Hepatocyte (in vitro differentiated cells): ENCODE data around the gene RNF169. TPM values are rescaled to one million over a fixed set of nuclear protein-coding genes. Genes with fewer than 3 reads are reported as not detected.

Source experiments
- DNase-seq: peaks from one replicate; pipeline ENCODE4 v3.0.0-alpha.2; 2016; ENCODE audit warnings: low spot score
- H2AFZ ChIP-seq: fragments of 200-600 bp; sonication (generic); 2 replicates; pipeline ENCODE4 v1.6.0; 2016; ENCODE audit warnings: antibody characterized with exemption, mild to moderate bottlenecking
- H3K27ac ChIP-seq: fragments of 200-600 bp; sonication (generic); 2 replicates; pipeline ENCODE4 v1.5.1; 2016; ENCODE audit warnings: mild to moderate bottlenecking
- H3K27me3 ChIP-seq: fragments of 200-600 bp; sonication (generic); 2 replicates; pipeline ENCODE4 v1.6.1; 2016
- H3K36me3 ChIP-seq: fragments of 200-600 bp; sonication (generic); replicated peaks from 2 replicates; pipeline ENCODE4 v1.5.1; 2016; ENCODE audit warnings: low read depth; ENCODE audit not compliant: insufficient read depth
- H3K4me1 ChIP-seq: fragments of 200-600 bp; sonication (generic); 2 replicates; pipeline ENCODE4 v1.5.1; 2016; ENCODE audit warnings: mild to moderate bottlenecking, moderate library complexity; ENCODE audit not compliant: insufficient read depth
- H3K4me2 ChIP-seq: fragments of 200-600 bp; sonication (generic); 2 replicates; pipeline ENCODE4 v1.6.0; 2016
- H3K4me3 ChIP-seq: fragments of 200-600 bp; sonication (generic); 2 replicates; pipeline ENCODE4 v1.5.1; 2016; ENCODE audit warnings: mild to moderate bottlenecking
- H3K79me2 ChIP-seq: fragments of 200-600 bp; sonication (generic); 2 replicates; pipeline ENCODE4 v1.6.0; 2017; ENCODE audit warnings: mild to moderate bottlenecking
- H3K9me2 ChIP-seq: fragments of 200-600 bp; sonication (generic); replicated peaks from 2 replicates; pipeline ENCODE4 v1.6.0; 2017; ENCODE audit warnings: mild to moderate bottlenecking; ENCODE audit not compliant: insufficient read depth
- H3K9me3 ChIP-seq: fragments of 200-600 bp; sonication (generic); 2 replicates; pipeline ENCODE4 v1.5.1; 2016; ENCODE audit warnings: low read depth, mild to moderate bottlenecking
- H4K20me1 ChIP-seq: fragments of 200-600 bp; sonication (generic); 2 replicates; pipeline ENCODE4 v1.6.0; 2016; ENCODE audit warnings: mild to moderate bottlenecking; ENCODE audit not compliant: insufficient read depth, poor library complexity, severe bottlenecking
- EZH2 ChIP-seq: fragments of 200-600 bp; sonication (generic); IDR thresholded peaks from 2 replicates; pipeline ENCODE4 v1.6.1; 2016; ENCODE audit warnings: antibody characterized with exemption, mild to moderate bottlenecking, borderline replicate concordance
- EZH2phosphoT487 ChIP-seq: fragments of 200-600 bp; sonication (generic); IDR thresholded peaks from one replicate; pipeline ENCODE4 v1.6.1; 2018; ENCODE audit warnings: antibody characterized with exemption, mild to moderate bottlenecking, low read depth, moderate library complexity; ENCODE audit not compliant: unreplicated experiment, severe bottlenecking
- WGBS: methylation state at CpG from one replicate; pipeline ENCODE4 v1.1.6; 2016; ENCODE audit warnings: low lambda C conversion rate; ENCODE audit errors: missing lambda C conversion rate; 5-methylcytosine and 5-hydroxymethylcytosine counted together
- polyA plus RNA-seq: library from polyadenylated mRNA; unstranded; fragments of >200 nt; fragmentation: Nextera tagmentation; extraction: Ambion mirVana; gene quantifications from 2 replicates; pipeline ENCODE4 v1.2.1, GENCODE V29; 2016
- total RNA-seq: library from RNA; depleted of rRNA; stranded (reverse); fragments of >200 nt; gene quantifications from 2 replicates; pipeline ENCODE4 v1.2.3, GENCODE V29; 2014
- TF ChIP-seq, protein P1 (sequence below): fragments of 200-600 bp; sonication (generic); IDR thresholded peaks from 2 replicates; pipeline ENCODE4 v1.5.1; 2016; ENCODE audit warnings: antibody characterized with exemption, mild to moderate bottlenecking; ENCODE audit not compliant: poor library complexity

Gene RNF169
- total and polyA plus RNA-seq, 2 experiments from 2014 or later: 2.4 to 18.8 TPM

DNA sequence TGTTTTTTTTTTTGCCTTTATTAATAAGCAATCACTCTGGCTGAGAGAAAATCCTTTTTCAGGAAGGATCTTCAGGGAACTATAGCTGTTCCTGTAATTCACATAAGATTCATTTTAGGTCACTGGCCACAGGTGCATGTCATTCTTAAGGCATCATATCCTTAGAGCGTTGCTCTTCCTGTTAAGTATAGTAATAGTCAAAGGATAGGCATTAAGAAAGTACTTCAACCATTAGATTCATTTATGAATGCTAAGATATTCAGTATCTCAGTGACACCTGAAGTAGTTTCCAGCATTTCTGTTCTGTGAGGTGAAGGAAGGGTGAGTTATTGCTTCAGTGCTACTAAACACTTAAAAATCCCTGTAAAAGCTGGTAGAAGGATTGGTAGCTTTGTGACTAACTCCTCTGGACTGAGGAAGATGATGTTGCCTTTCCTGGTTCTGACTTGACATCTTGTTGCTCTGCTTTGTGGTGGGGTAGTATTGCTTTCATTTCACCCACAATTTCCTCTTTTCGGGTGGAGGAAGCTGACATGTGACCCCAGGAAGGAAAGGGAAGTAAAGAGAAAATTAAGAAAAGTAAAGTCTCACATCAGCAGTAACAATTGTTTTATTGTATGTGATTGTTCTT is 34.7 kb downstream of the RNF169 start:
- H3K4me1 ChIP-seq: peaks cover 6% of the 10 kb centered on the region
- H3K27me3 ChIP-seq: no peaks in the 10 kb centered on the region
- H4K20me1 ChIP-seq: peaks cover 57% of the 10 kb centered on the region
- H3K9me3 ChIP-seq: no peaks in the 10 kb centered on the region
- H3K79me2 ChIP-seq: peaks cover 97% of the 10 kb centered on the region
- no peaks in the 10 kb centered on the region for H3K36me3 ChIP-seq
- TF ChIP-seq, protein P1, sequence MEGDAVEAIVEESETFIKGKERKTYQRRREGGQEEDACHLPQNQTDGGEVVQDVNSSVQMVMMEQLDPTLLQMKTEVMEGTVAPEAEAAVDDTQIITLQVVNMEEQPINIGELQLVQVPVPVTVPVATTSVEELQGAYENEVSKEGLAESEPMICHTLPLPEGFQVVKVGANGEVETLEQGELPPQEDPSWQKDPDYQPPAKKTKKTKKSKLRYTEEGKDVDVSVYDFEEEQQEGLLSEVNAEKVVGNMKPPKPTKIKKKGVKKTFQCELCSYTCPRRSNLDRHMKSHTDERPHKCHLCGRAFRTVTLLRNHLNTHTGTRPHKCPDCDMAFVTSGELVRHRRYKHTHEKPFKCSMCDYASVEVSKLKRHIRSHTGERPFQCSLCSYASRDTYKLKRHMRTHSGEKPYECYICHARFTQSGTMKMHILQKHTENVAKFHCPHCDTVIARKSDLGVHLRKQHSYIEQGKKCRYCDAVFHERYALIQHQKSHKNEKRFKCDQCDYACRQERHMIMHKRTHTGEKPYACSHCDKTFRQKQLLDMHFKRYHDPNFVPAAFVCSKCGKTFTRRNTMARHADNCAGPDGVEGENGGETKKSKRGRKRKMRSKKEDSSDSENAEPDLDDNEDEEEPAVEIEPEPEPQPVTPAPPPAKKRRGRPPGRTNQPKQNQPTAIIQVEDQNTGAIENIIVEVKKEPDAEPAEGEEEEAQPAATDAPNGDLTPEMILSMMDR: no peak
- TF ChIP-seq EZH2 (no peak), EZH2phosphoT487 (no peak)
- no peaks in the 10 kb centered on the region for H3K9me2 ChIP-seq
- H3K4me3 ChIP-seq: no peak overlapping the region
- H3K4me2 ChIP-seq: no peak overlapping the region
- WGBS: 86% methylated on average over 2 of the region's 2 CpGs
- DNase-seq: no peak
- no peak overlapping the region for H3K27ac ChIP-seq
- no peak overlapping the region for H2AFZ ChIP-seq

DNA sequence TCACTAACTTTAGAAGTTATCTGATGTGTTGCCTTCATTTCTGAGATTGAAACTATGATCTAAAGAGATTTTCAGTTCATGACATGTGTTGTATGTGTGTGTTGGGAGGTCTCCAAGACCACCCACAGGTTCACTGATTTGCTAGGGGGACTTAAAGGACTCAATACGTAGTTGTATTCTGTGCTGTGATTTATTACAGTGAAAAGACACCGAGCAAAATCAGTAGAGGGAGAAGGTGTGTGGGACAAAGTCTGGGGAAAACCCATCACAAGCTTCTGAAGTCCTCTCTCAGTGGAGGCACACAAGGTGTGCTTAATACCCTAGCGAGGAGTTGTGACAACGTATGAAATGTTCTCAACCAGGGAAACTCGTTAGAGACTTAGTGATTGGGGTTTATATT is 35.6 kb downstream of the RNF169 start:
- peaks cover 60% of the 10 kb centered on the region for H4K20me1 ChIP-seq
- no peak overlapping the region for H3K27ac ChIP-seq
- DNase-seq: no peak
- H3K79me2 ChIP-seq: peaks cover 95% of the 10 kb centered on the region
- no peak overlapping the region for H3K4me3 ChIP-seq
- H3K9me2 ChIP-seq: no peaks in the 10 kb centered on the region
- H3K4me1 ChIP-seq: peaks cover 6% of the 10 kb centered on the region
- H3K9me3 ChIP-seq: no peaks in the 10 kb centered on the region
- no peak overlapping the region for H3K4me2 ChIP-seq
- 83% methylated on average over 5 of the region's 5 CpGs for WGBS
- H3K36me3 ChIP-seq: no peaks in the 10 kb centered on the region
- no peaks in the 10 kb centered on the region for H3K27me3 ChIP-seq
- no peak for TF ChIP-seq EZH2phosphoT487
- TF ChIP-seq EZH2: no peak
- TF ChIP-seq, protein P1: no peak
- no peak overlapping the region for H2AFZ ChIP-seq

DNA sequence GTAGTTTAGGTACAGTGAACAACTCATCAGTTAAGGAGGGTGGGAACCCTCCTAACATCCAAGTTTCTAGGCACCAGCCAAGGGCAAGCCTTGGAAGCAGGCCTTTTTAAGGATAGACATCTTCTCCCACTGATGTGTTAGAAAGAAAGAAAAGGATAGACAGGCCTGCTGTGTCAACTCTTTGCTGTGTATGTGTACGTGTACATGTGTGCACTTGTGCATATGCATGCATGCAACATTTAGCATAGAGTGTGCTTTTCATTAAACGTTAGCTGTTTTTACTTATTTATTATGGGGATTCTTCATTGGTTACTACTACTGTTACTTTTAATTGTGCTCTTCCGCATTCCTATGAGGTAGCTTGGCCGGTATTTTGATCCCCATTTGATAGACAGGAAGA is 36.1 kb downstream of the RNF169 start:
- Histone ChIP-seq H3K79me2 (peaks cover 92% of the 10 kb centered on the region), H3K9me2 (no peaks in the 10 kb centered on the region), H3K4me1 (peaks cover 6% of the 10 kb centered on the region), H4K20me1 (peaks cover 59% of the 10 kb centered on the region), H3K9me3 (no peaks in the 10 kb centered on the region), H3K36me3 (no peaks in the 10 kb centered on the region), H3K27ac (no peak overlapping the region), H3K27me3 (no peaks in the 10 kb centered on the region), H3K4me2 (no peak overlapping the region), H3K4me3 (no peak overlapping the region), H2AFZ (no peak overlapping the region)
- no peak for DNase-seq
- TF ChIP-seq EZH2 (no peak), EZH2phosphoT487 (no peak)
- TF ChIP-seq, protein P1: no peak
- 85% methylated on average over 4 of the region's 4 CpGs for WGBS
